ENCODE results near the gene RDH16.

- TF ChIP-seq CTCF (IDR thresholded peaks at IDR 0.05) (no peak), POLR2AphosphoS5 (IDR thresholded peaks at IDR 0.05; ENCODE audit: low read depth, low read length) (no peak), TCF7L2 (IDR thresholded peaks at IDR 0.05; ENCODE audit: low read depth, low read length) (no peak), SIN3A (IDR thresholded peaks at IDR 0.05; ENCODE audit: borderline replicate concordance, insufficient read depth, low read depth, low read length) (no peak)
- TF ChIP-seq, protein P1, sequence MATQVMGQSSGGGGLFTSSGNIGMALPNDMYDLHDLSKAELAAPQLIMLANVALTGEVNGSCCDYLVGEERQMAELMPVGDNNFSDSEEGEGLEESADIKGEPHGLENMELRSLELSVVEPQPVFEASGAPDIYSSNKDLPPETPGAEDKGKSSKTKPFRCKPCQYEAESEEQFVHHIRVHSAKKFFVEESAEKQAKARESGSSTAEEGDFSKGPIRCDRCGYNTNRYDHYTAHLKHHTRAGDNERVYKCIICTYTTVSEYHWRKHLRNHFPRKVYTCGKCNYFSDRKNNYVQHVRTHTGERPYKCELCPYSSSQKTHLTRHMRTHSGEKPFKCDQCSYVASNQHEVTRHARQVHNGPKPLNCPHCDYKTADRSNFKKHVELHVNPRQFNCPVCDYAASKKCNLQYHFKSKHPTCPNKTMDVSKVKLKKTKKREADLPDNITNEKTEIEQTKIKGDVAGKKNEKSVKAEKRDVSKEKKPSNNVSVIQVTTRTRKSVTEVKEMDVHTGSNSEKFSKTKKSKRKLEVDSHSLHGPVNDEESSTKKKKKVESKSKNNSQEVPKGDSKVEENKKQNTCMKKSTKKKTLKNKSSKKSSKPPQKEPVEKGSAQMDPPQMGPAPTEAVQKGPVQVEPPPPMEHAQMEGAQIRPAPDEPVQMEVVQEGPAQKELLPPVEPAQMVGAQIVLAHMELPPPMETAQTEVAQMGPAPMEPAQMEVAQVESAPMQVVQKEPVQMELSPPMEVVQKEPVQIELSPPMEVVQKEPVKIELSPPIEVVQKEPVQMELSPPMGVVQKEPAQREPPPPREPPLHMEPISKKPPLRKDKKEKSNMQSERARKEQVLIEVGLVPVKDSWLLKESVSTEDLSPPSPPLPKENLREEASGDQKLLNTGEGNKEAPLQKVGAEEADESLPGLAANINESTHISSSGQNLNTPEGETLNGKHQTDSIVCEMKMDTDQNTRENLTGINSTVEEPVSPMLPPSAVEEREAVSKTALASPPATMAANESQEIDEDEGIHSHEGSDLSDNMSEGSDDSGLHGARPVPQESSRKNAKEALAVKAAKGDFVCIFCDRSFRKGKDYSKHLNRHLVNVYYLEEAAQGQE (IDR thresholded peaks at IDR 0.05; ENCODE audit: insufficient read depth in 1 of 2, low read depth in 2 of 2, low read length in 1 of 2): no peak
Observed at GRCh38 chr12:56995930-56996496, 38.6 kb upstream of the RDH16 start.

Data from Panc1 (cell line).